Kidney epithelial cell (primary cell): ENCODE results near the gene CCDC187. TPM values are rescaled to one million over a fixed set of nuclear protein-coding genes. Genes with fewer than 3 reads are reported as not detected.

ENCODE experiments used
- DNase-seq: peaks from one replicate; pipeline ENCODE4 v3.0.0-alpha.2; 2010; ENCODE audit warnings: low read depth
- H3K27me3 ChIP-seq: 2 replicates; pipeline ENCODE4 v1.6.0; 2011; ENCODE audit warnings: low read length; ENCODE audit not compliant: control insufficient read depth, insufficient read depth
- H3K36me3 ChIP-seq: 2 replicates; pipeline ENCODE4 v1.5.1; 2011; ENCODE audit warnings: low read length; ENCODE audit not compliant: control insufficient read depth, insufficient read depth
- H3K4me3 ChIP-seq: 2 replicates; pipeline ENCODE4 v1.5.1; 2011; ENCODE audit warnings: low read depth, mild to moderate bottlenecking, control low read depth, low read length
- CTCF ChIP-seq: IDR thresholded peaks from 2 replicates; pipeline ENCODE4 v1.5.1; 2011; ENCODE audit warnings: mild to moderate bottlenecking, moderate library complexity, low read length, control low read depth, inconsistent platforms; ENCODE audit not compliant: insufficient read depth, poor library complexity, severe bottlenecking
- total RNA-seq: library from RNA; depleted of rRNA; stranded (reverse); fragments of >200 nt; gene quantifications from 2 replicates; pipeline ENCODE4 v1.2.3, GENCODE V29; 2015

CCDC187 gene
- total RNA-seq, 1 donor from 2014 or later, result 0.04 TPM

GRCh38 chr9:136290508-136291000 lies 13.3 kb downstream of the CCDC187 start:
- DNase-seq, result no peak
- TF ChIP-seq CTCF, result no peak
- no peak overlapping the region for H3K4me3 ChIP-seq
- H3K27me3 ChIP-seq, result peaks cover 18% of the 10 kb centered on the region
- H3K36me3 ChIP-seq, result no peaks in the 10 kb centered on the region

GRCh38 chr9:136289651-136290507 lies 14.0 kb downstream of the CCDC187 start:
- Histone ChIP-seq H3K4me3 (no peak overlapping the region), H3K36me3 (no peaks in the 10 kb centered on the region)
- no peak for TF ChIP-seq CTCF

GRCh38 chr9:136287960-136288753 lies 15.7 kb downstream of the CCDC187 start:
- Histone ChIP-seq H3K36me3 (no peaks in the 10 kb centered on the region), H3K27me3 (peaks cover 20% of the 10 kb centered on the region), H3K4me3 (no peak overlapping the region)
- DNase-seq, result no peak
- TF ChIP-seq CTCF, result no peak

More at GRCh38 chr9:136289651-136290507, 14.0 kb downstream of the CCDC187 start:
- DNase-seq, result no peak
- H3K27me3 ChIP-seq, result peaks cover 18% of the 10 kb centered on the region

GRCh38 chr9:136286987-136287379 lies 16.9 kb downstream of the CCDC187 start:
- no peak for DNase-seq
- peaks cover 16% of the 10 kb centered on the region for H3K27me3 ChIP-seq
- H3K4me3 ChIP-seq, result no peak overlapping the region
- TF ChIP-seq CTCF, result no peak
- H3K36me3 ChIP-seq, result no peaks in the 10 kb centered on the region

GRCh38 chr9:136286359-136286986 lies 17.4 kb downstream of the CCDC187 start:
- Histone ChIP-seq H3K4me3 (no peak overlapping the region), H3K27me3 (peaks cover 12% of the 10 kb centered on the region), H3K36me3 (no peaks in the 10 kb centered on the region)
- no peak for TF ChIP-seq CTCF
- DNase-seq, result no peak
